Neural cell (in vitro differentiated cells): Measurements from ENCODE around the gene PRKG1. TPM values are rescaled to one million over a fixed set of nuclear protein-coding genes. Genes with fewer than 3 reads are reported as not detected.

Source experiments
- H2AFZ ChIP-seq: fragments of 200-600, 300-800 bp; sonication (generic), shearing (Covaris generic); 2 replicates; pipeline ENCODE4 v1.6.0; 2014; ENCODE audit warnings: low read depth, mild to moderate bottlenecking, antibody characterized with exemption, low read length, moderate library complexity
- H3F3A ChIP-seq: fragments of 200-600 bp; shearing (Covaris generic); 2 replicates; pipeline ENCODE4 v1.6.1; 2016; ENCODE audit warnings: mild to moderate bottlenecking, moderate library complexity, mixed read lengths, antibody characterized with exemption, low read length; ENCODE audit not compliant: insufficient read depth, poor library complexity, severe bottlenecking
- H3K27ac ChIP-seq: fragments of 200-600, 300-800 bp; sonication (generic), shearing (Covaris generic); 2 replicates; pipeline ENCODE4 v1.5.1; 2014; ENCODE audit warnings: mild to moderate bottlenecking, low read length, moderate library complexity
- H3K27me3 ChIP-seq: fragments of 300-800, 200-600 bp; sonication (generic), shearing (Covaris generic); 2 replicates; pipeline ENCODE4 v1.6.0; 2014; ENCODE audit warnings: mild to moderate bottlenecking, low read depth, low read length, moderate library complexity; ENCODE audit not compliant: insufficient read depth
- H3K36me3 ChIP-seq: fragments of 300-800, 200-600 bp; sonication (generic), shearing (Covaris generic); 2 replicates; pipeline ENCODE4 v1.5.1; 2014; ENCODE audit warnings: mild to moderate bottlenecking, antibody characterized with exemption, low read length, moderate library complexity; ENCODE audit not compliant: insufficient read depth
- H3K4me2 ChIP-seq: fragments of 300-800, 200-600 bp; sonication (generic), shearing (Covaris generic); 2 replicates; pipeline ENCODE4 v1.6.0; 2014; ENCODE audit warnings: mild to moderate bottlenecking, low read length
- H3K4me3 ChIP-seq: fragments of 300-800, 200-600 bp; sonication (generic), shearing (Covaris generic); 2 replicates; pipeline ENCODE4 v1.5.1; 2014; ENCODE audit warnings: mild to moderate bottlenecking, low read length, moderate library complexity
- H3K79me2 ChIP-seq: fragments of 200-600 bp; shearing (Covaris generic); replicated peaks from 2 replicates; pipeline ENCODE4 v1.6.0; 2014; ENCODE audit warnings: mild to moderate bottlenecking, low read length, moderate library complexity; ENCODE audit not compliant: insufficient read depth
- H3K9ac ChIP-seq: fragments of 300-800, 200-600 bp; sonication (generic), shearing (Covaris generic); 2 replicates; pipeline ENCODE4 v1.6.1; 2016; ENCODE audit warnings: mild to moderate bottlenecking, low read length, mixed read lengths
- H3K9me2 ChIP-seq: fragments of 200-600 bp; shearing (Covaris generic); 2 replicates; pipeline ENCODE4 v1.6.1; 2016; ENCODE audit warnings: mild to moderate bottlenecking, low read length, mixed read lengths; ENCODE audit not compliant: insufficient read depth
- H3K9me3 ChIP-seq: fragments of 200-600, 300-800 bp; sonication (generic), shearing (Covaris generic); 2 replicates; pipeline ENCODE4 v1.6.1; 2016; ENCODE audit warnings: mild to moderate bottlenecking, mixed run types, low read length, moderate library complexity, mixed read lengths
- H4K20me1 ChIP-seq: fragments of 200-600 bp; shearing (Covaris generic); 2 replicates; pipeline ENCODE4 v1.6.1; 2016; ENCODE audit warnings: mild to moderate bottlenecking, mixed run types; ENCODE audit not compliant: insufficient read depth
- EP300 ChIP-seq: fragments of 450-650 bp; conservative IDR thresholded peaks from 2 replicates; pipeline ENCODE4 v1.6.1; 2014; ENCODE audit warnings: antibody characterized with exemption, mild to moderate bottlenecking, moderate library complexity; ENCODE audit not compliant: poor library complexity, severe bottlenecking
- EZH2 ChIP-seq: fragments of 200-600, 300-800 bp; shearing (Covaris generic), sonication (generic); IDR thresholded peaks from 2 replicates; pipeline ENCODE4 v1.6.1; 2014; ENCODE audit warnings: antibody characterized with exemption, low read length, borderline replicate concordance, mild to moderate bottlenecking; ENCODE audit not compliant: insufficient read depth, poor library complexity, severe bottlenecking
- MXI1 ChIP-seq: fragments of 450-650 bp; conservative IDR thresholded peaks from 2 replicates; pipeline ENCODE4 v1.6.1; 2014; ENCODE audit warnings: antibody characterized with exemption, mild to moderate bottlenecking; ENCODE audit not compliant: poor library complexity, severe bottlenecking
- POLR2AphosphoS5 ChIP-seq: IDR thresholded peaks from 2 replicates; pipeline ENCODE4 v1.6.1; 2012
- RAD21 ChIP-seq: fragments of 450-650 bp; conservative IDR thresholded peaks from 2 replicates; pipeline ENCODE4 v1.6.1; 2014; ENCODE audit warnings: antibody characterized with exemption, mild to moderate bottlenecking, moderate library complexity
- REST ChIP-seq: IDR thresholded peaks from 2 replicates; pipeline ENCODE4 v1.6.1; 2012; ENCODE audit warnings: borderline replicate concordance
- SMC3 ChIP-seq: fragments of 450-650 bp; conservative IDR thresholded peaks from 2 replicates; pipeline ENCODE4 v1.6.1; 2014; ENCODE audit warnings: antibody characterized with exemption, mild to moderate bottlenecking, moderate library complexity; ENCODE audit not compliant: poor library complexity
- TAF1 ChIP-seq: IDR thresholded peaks from 2 replicates; pipeline ENCODE4 v1.6.1; 2012; ENCODE audit warnings: low read depth
- polyA plus RNA-seq: library from polyadenylated mRNA; depleted of rRNA; stranded (reverse); fragments of >200 nt; gene quantifications from 2 replicates; pipeline ENCODE4 v1.2.3, GENCODE V29; 2014
- TF ChIP-seq, protein P1 (sequence below): fragments of 450-650 bp; IDR thresholded peaks from 2 replicates; pipeline ENCODE4 v1.5.1; 2014; ENCODE audit warnings: antibody characterized with exemption, mild to moderate bottlenecking, moderate library complexity; ENCODE audit not compliant: poor library complexity, severe bottlenecking

Gene PRKG1
- polyA plus RNA-seq, 1 donor from 2014 or later: 2.2 TPM

GRCh38 chr10:51403521-51403920 lies 329.2 kb downstream of the PRKG1 start:
- Histone ChIP-seq H2AFZ (no peak overlapping the region), H3K36me3 (no peaks in the 10 kb centered on the region), H3K27ac (no peak overlapping the region), H3F3A (no peaks in the 10 kb centered on the region), H3K9ac (no peak overlapping the region), H3K9me3 (no peaks in the 10 kb centered on the region), H3K79me2 (no peaks in the 10 kb centered on the region), H4K20me1 (no peaks in the 10 kb centered on the region), H3K9me2 (no peaks in the 10 kb centered on the region), H3K4me2 (no peak overlapping the region), H3K27me3 (no peaks in the 10 kb centered on the region), H3K4me3 (no peak overlapping the region)
- TF ChIP-seq REST (no peak), TAF1 (no peak), SMC3 (no peak), EZH2 (no peak)

- no peak overlapping the region for H2AFZ ChIP-seq
- no peak overlapping the region for H3K9ac ChIP-seq
- H3K9me2 ChIP-seq: no peaks in the 10 kb centered on the region
- no peaks in the 10 kb centered on the region for H3K36me3 ChIP-seq
- no peaks in the 10 kb centered on the region for H4K20me1 ChIP-seq
- H3K4me2 ChIP-seq: no peak overlapping the region
- peak overlapping the region; percentile 12 for H3K4me3 ChIP-seq
- H3F3A ChIP-seq: no peaks in the 10 kb centered on the region
- TF ChIP-seq TAF1: no peak
- no peak for TF ChIP-seq POLR2AphosphoS5
- TF ChIP-seq SMC3: no peak
- no peak for TF ChIP-seq REST
- TF ChIP-seq EP300: no peak
- TF ChIP-seq EZH2: no peak
- TF ChIP-seq, protein P1, sequence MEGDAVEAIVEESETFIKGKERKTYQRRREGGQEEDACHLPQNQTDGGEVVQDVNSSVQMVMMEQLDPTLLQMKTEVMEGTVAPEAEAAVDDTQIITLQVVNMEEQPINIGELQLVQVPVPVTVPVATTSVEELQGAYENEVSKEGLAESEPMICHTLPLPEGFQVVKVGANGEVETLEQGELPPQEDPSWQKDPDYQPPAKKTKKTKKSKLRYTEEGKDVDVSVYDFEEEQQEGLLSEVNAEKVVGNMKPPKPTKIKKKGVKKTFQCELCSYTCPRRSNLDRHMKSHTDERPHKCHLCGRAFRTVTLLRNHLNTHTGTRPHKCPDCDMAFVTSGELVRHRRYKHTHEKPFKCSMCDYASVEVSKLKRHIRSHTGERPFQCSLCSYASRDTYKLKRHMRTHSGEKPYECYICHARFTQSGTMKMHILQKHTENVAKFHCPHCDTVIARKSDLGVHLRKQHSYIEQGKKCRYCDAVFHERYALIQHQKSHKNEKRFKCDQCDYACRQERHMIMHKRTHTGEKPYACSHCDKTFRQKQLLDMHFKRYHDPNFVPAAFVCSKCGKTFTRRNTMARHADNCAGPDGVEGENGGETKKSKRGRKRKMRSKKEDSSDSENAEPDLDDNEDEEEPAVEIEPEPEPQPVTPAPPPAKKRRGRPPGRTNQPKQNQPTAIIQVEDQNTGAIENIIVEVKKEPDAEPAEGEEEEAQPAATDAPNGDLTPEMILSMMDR: no peak
- TF ChIP-seq MXI1: no peak
- no peak for TF ChIP-seq RAD21
- H3K79me2 ChIP-seq: no peaks in the 10 kb centered on the region
- no peaks in the 10 kb centered on the region for H3K9me3 ChIP-seq
- no peaks in the 10 kb centered on the region for H3K27me3 ChIP-seq
- H3K27ac ChIP-seq: no peak overlapping the region
Observed at GRCh38 chr10:51405580-51406351, 331.5 kb downstream of the PRKG1 start.
